ENCODE data around the gene MDFIC.

The MDFIC gene

GRCh38 chr7:115044224-115044623, 122.3 kb downstream of the MDFIC start:
- no peak for DNase-seq

GRCh38 chr7:115047958-115048720, 126.2 kb downstream of the MDFIC start:
- no peak for DNase-seq

- DNase-seq = no peak
Measured at GRCh38 chr7:115052706-115053105, 130.8 kb downstream of the MDFIC start.

GRCh38 chr7:115054478-115055065, 132.7 kb downstream of the MDFIC start:
- no peak for DNase-seq

- DNase-seq = no peak
Measured at GRCh38 chr7:115056019-115056418, 134.1 kb downstream of the MDFIC start.

GRCh38 chr7:115058726-115059125, 136.8 kb downstream of the MDFIC start:
- no peak for DNase-seq

- DNase-seq = no peak
Measured at GRCh38 chr7:115059321-115059720, 137.4 kb downstream of the MDFIC start.

- no peak for DNase-seq
Measured at GRCh38 chr7:115060095-115060870, 138.4 kb downstream of the MDFIC start.

- DNase-seq = no peak
Measured at GRCh38 chr7:115066050-115066449, 144.2 kb downstream of the MDFIC start.

GRCh38 chr7:115066634-115067033, 144.7 kb downstream of the MDFIC start:
- no peak for DNase-seq

GRCh38 chr7:115068220-115068619, 146.3 kb downstream of the MDFIC start:
- no peak for DNase-seq

All from NCI-H2029 (cell line).